HG02840 (cell line): ENCODE measurements around the gene ZNF658.
"Not testable (repeated sequence)": the region's sequence is repeated elsewhere in the genome, so short reads cannot be mapped to it uniquely, and the experiment has no call there.

Experiments
- ATAC-seq: cut with Tn5 transposase; IDR thresholded peaks from one replicate; pipeline ENCODE4 v1.9.1; 2021; ENCODE audit warnings: mild to moderate bottlenecking, moderate library complexity, moderate number of reproducible peaks; ENCODE audit not compliant: unreplicated experiment, low FRiP score

The ZNF658 gene

DNA sequence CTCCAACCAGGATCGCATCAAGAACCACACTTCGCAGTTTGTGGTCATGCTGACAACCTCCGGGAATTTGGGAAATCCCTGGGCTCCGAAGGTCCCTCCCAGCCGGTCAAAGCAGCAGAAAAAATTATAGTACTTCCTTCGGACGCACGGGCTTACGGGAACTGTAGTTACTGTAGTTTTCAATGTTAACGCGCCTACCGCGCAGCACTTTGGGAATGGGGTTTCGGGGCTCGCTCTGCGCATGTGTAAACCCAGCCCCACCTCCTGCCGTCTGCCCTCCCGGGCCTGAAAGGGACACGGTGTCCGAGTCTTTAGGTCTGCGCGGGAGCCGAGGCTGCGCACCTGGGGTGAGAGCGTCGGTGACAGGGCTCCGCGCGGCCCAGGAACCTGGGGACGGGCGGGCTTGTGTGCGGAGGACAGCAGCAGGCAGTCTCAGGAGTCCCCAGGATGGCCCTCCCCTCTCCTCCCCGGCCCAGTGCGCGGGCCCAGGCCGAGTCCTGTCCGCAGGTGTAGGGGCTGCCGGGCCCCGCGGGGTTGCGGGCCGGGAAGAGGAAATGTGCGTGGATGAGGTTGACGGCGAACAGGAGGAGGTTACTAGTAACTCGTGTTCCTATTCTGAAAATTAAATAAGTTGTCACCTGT, at the start of gene ZNF658:
TSS of gene ZNF658 (plus strand) at position 236 of the 642 bp plus-strand sequence. CDS start 2,837 bp downstream, outside the sequence.
- peak; percentile 96 for ATAC-seq

DNA sequence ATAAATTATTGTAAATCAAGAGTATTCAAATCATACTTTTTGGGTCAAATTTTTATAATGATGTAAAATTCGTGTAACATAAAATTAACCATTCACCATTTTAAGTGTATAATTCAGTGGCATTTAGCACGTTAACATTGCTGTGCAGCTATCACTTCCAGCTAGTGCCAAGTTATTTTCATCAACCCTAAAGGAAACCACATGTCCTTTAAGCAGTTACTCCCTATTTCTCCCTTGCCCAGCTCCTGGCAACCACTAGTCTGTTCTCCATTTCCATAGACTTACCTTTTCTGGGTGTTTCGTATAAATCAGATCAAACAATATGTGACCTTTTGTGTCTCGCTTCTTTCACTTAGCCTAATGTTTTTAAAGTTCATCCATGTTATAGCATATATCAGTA, 38.8 kb upstream of the ZNF658 start:
- ATAC-seq: not testable (repeated sequence)

- not testable (repeated sequence) for ATAC-seq
Measured at GRCh38 chr9:66868660-66869059, 31.9 kb upstream of the ZNF658 start.

DNA sequence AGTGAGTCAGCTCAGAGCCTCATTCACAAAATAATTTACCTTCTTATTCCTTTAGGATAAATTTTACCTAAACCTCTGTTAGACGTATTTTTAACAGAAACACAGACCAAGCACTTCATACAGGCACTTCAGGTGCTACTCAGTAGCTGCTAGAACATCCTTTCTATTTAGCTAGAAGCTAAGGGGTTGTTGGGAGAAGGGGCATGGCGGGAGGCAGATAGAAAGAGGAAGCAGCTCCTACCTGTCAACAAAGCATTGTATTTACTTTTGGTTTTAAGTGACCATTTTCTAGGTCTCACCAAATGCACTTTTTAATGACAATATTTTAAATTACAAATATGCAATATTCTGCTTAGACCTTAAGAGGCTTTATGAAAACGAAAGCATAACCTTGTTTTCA, 19.9 kb upstream of the ZNF658 start:
- not testable (repeated sequence) for ATAC-seq

DNA sequence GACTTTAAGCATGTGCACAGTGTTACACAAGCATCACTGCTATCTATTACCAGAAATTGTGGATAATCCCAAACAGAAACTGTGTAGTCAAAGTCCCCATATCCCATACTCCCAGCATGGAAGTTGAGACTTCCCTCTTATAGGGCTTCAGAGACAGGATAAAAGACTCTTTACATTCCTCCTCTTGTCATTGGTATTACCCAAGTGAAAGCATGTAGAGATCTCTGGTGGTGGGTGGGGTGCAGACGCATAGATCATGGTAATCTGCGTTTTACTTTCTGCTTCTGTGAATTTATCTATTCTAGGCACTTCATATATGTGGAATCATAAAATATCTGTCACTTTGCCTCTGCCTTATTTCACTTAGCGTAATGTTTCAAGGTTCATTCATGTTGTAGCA, 18.7 kb upstream of the ZNF658 start:
- not testable (repeated sequence) for ATAC-seq

GRCh38 chr9:66890334-66890733, 10.2 kb upstream of the ZNF658 start:
- not testable (repeated sequence) for ATAC-seq

GRCh38 chr9:66901141-66901540, 616 bp downstream of the ZNF658 start:
- ATAC-seq: not testable (repeated sequence)

- ATAC-seq: not testable (repeated sequence)
Measured at GRCh38 chr9:66909560-66909959, 9.0 kb downstream of the ZNF658 start.

DNA sequence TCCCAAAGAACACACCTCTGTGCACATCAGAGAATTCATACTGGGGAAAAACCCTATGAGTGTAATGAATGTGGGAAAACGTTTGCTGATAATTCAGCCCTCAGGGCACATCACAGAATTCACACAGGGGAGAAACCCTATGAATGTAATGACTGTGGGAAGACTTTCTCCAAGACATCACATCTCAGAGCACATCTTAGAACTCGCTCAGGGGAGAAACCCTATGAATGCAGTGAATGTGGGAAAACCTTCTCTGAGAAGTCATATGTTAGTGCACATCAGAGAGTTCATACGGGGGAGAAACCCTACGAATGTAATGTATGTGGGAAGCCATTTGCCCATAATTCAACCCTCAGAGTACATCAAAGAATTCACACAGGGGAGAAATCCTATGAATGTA, 19.5 kb downstream of the ZNF658 start:
- ATAC-seq: not testable (repeated sequence)

GRCh38 chr9:66936194-66936870, 35.8 kb downstream of the ZNF658 start:
- not testable (repeated sequence) for ATAC-seq

GRCh38 chr9:66937662-66938061, 37.1 kb downstream of the ZNF658 start:
- ATAC-seq: not testable (repeated sequence)

- not testable (repeated sequence) for ATAC-seq
Measured at GRCh38 chr9:66938322-66938721, 37.8 kb downstream of the ZNF658 start.

- ATAC-seq: not testable (repeated sequence)
Measured at GRCh38 chr9:66939878-66940830, 39.6 kb downstream of the ZNF658 start.

GRCh38 chr9:66942400-66943155, 42.1 kb downstream of the ZNF658 start:
- ATAC-seq: not testable (repeated sequence)

- ATAC-seq: not testable (repeated sequence)
Measured at GRCh38 chr9:66952576-66952975, 52.1 kb downstream of the ZNF658 start.
